ENCODE measurements around the gene HIGD1B.
A peak's percentile ranks its signal among the peaks of the same experiment; 100 is the strongest.

The HIGD1B gene

DNA sequence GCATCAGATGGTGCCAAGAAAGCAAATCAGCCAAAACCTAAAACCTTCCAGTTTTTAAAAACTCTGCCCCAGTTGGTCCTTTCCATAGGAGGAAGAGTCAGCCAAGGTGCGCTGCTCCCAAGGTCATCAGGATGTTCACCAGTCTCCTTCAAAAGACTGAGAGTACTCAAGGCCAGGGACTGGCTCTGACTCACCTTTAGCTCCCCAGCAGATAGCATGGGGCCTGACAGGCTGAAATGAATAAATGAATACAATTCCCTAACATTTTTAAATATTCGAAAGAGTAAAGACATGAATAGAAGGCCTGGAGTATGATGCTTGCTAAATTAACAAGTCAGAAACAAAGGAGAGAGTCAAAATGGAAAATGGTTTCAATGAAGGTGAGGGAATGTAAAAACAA is 32.4 kb downstream of the HIGD1B start:
- DNase-seq = no peak

- no peak for DNase-seq
These were observed 33.5 kb downstream of the HIGD1B start for GRCh38 chr17:44881145-44881544.

- no peak for DNase-seq
These were observed 37.3 kb downstream of the HIGD1B start for GRCh38 chr17:44884941-44885340.

DNA sequence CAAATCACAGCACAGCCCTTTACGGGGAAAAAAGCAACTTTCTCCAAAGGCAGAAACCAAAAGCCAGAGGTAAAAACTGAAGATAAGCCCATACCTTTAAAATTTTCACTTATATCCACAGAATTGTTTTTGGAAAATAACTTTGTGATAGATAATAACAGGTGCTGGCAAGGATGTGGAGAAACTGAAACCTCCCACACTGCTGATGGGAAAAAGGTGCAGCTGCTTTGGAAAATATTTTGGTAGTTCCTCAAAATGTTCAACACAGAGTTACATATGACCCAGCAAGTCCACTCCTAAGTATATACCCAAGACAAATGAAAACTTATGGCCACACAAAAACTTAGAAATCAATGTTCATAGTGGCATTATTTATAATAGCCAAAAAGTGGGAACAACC is 39.3 kb downstream of the HIGD1B start:
- no peak for DNase-seq

- no peak for DNase-seq
These were observed 40.6 kb downstream of the HIGD1B start for GRCh38 chr17:44887971-44888954.

GRCh38 chr17:44889003-44889402 is 41.3 kb downstream of the HIGD1B start:
- no peak for DNase-seq

- no peak for DNase-seq
These were observed 44.6 kb downstream of the HIGD1B start for GRCh38 chr17:44892250-44892649.

DNA sequence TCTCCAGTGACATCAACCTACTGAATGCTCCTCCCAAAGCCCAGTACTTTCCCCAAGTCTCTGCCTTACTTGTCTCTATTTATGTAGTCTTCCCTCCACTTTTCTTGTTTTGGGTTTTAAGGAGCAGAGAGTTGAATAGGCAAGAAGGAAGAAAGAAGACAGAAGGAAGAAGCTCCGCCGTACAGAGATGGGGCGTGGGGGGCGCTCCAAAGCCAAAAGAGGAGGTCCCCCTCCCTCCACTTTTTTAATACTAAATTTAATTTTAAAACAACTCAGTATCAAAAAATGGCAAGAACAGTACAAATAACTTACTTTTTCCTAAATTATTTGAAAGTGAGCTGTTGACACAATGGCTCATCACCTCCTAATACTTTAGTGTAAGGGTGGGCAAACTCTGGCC is 47.0 kb downstream of the HIGD1B start:
- DNase-seq = no peak

GRCh38 chr17:44898768-44899073 is 51.0 kb downstream of the HIGD1B start:
- DNase-seq = no peak

GRCh38 chr17:44899074-44899782 is 51.5 kb downstream of the HIGD1B start, which contains the start of gene EFTUD2:
EFTUD2 (minus strand) TSS chr17:44899445; CDS start chr17:44894521, 4,924 bp downstream.
- DNase-seq = peak; percentile 91
